Measurements from ENCODE around the gene KRTAP6-3.

The KRTAP6-3 gene

DNA sequence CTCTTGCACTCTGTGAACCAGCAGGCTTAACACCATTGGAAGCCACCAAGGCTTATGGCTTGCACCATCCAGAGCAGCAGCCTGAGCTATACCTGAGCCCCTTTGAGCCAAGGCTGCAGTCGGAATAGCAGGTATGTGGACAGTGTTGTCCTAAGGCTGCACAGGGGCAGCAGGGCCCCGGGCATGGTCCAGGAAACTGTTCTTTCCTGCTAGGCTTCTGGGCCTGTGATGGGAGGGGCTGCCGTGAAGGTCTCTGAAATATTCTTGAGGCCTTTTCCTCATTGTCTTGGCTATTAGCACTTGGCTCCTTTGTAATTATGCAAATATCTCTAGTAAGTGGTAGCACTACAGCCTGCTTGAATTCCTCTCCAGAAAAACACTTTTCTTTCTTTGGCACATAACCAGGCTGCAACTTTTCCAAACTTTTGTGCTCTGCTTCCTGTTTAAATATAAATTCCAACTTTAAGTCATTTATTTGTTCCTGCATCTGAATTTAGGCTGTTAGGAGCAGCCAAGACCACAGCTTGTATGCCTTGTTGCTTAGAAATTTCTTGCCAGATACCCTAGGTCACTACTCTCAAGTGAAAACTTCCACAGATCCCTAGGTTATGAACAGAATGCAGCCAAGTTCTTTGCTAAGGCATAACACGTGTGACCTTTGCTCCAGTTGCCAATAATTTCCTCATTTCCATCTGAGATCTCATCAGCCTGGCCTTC, 33.4 kb downstream of the KRTAP6-3 start:
- no peak for DNase-seq (ENCODE audit: low spot score)

DNA sequence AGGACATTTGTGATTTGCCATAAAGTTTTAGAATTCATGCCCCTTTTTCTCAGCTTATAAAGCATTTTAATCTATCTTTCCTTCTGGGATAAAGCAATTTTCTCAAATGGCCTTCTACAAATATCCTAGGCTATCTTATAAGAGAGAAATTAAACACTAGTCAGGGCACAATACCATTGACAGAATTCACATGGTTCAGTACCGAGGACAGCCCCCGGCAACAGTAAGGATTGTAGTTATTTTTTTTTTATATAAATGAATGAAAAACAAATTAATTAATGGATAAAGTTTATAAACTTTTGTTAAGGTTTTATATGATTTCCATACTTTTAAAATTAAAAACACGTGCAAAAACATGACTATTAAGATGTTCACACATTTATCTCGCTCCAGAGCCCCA, 35.9 kb downstream of the KRTAP6-3 start:
- DNase-seq (ENCODE audit: low spot score): no peak

DNA sequence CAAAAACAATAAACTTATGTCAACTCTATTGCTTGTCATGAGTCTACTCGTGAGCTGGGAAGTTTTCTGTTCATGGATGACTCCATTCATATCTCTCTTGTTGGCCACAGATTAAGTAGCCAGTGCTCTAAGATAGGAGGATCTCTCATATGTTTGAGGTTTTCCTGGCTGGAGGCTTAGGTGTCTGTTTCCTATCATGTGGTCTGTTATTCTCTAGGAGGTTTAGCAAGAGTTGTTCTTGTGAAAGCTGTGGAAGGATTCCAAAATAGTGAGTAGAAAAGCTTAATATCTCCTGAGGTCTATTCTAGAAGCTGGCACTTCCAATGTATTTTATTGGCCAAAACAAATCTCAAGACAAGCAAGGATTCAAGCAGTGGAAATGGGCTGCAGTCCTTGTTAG, 37.0 kb downstream of the KRTAP6-3 start:
- DNase-seq (ENCODE audit: low spot score): no peak

DNA sequence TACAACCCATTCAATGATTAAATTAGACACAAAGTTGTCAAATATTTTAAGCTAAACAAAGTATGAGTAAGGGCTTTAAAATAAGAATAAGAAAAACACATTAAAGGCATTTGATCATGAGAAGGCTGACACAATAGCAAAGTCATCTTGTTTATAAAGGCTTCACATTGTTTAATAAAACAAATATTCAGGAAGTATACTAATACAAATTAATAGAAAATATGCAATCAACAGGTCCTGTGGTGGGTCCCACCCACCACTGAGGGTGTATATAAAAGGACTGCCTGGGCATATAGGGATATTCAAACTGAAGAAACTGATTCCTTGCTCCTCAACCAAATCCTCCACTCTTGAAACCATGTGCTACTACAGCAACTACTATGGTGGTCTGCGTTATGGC, 42.7 kb downstream of the KRTAP6-3 start, which contains the start of gene KRTAP20-2:
TSS of gene KRTAP20-2 (plus strand) at position 301 of the 400 bp plus-strand sequence. CDS start at position 359, 58 bp downstream.
- DNase-seq (ENCODE audit: low spot score): no peak

DNA sequence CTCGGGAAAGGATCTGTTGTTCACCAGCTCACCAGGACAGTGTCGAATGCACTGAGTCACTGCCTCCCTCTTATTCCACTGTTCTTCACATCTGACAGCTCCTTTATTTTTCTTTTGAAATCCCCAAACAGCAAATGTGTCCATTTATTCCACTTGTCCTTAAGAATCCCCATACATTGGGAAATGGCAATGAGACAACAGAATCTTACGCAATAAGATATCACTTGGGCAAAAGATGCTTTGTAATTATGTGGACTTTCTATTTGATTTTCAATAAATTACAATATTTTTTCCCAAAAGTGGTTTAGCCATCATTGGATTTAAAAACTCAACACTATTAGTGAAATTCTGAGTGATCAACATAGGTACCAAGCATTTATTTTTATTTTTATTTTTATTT, 46.4 kb downstream of the KRTAP6-3 start:
- DNase-seq (ENCODE audit: low spot score): no peak

DNA sequence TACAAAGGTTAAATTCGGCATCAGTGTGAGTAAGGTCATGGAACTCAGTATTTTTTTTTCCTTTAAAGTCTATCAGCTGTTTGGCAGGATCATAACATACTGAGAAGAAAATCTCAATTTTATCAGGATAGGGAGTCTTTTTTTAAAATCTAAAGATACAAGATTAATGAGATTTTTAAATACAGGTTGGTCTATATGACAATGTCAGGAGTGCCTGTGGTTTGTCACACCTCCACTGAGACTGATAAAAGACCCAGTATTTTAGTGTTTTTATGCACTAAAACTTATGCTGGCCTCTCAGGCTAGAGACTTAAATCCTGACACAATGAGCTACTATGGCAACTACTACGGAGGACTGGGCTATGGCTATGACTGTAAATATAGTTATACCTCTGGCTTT, 50.3 kb downstream of the KRTAP6-3 start, which contains the start of gene KRTAP20-3:
TSS of gene KRTAP20-3 (plus strand) at position 301 of the 400 bp plus-strand sequence.
- DNase-seq (ENCODE audit: low spot score): no peak
